Measurements from ENCODE around the gene RAPGEF6.
"Not testable (repeated sequence)": the region's sequence is repeated elsewhere in the genome, so short reads cannot be mapped to it uniquely, and the experiment has no call there.

The RAPGEF6 gene

GRCh38 chr5:131605086-131605485, 29.9 kb downstream of the RAPGEF6 start:
- no peak for DNase-seq

GRCh38 chr5:131595088-131596033, 39.7 kb downstream of the RAPGEF6 start:
- no peak for DNase-seq

GRCh38 chr5:131593921-131594320, 41.1 kb downstream of the RAPGEF6 start:
- DNase-seq = no peak

GRCh38 chr5:131593436-131593835, 41.6 kb downstream of the RAPGEF6 start:
- DNase-seq = not testable (repeated sequence)

- peak; percentile 58 for DNase-seq
These were observed 45.3 kb downstream of the RAPGEF6 start for GRCh38 chr5:131589510-131590348.

GRCh38 chr5:131587541-131587940, 47.5 kb downstream of the RAPGEF6 start:
- DNase-seq = no peak

GRCh38 chr5:131581702-131582101, 53.3 kb downstream of the RAPGEF6 start:
- no peak for DNase-seq

GRCh38 chr5:131579917-131580671, 54.9 kb downstream of the RAPGEF6 start:
- no peak for DNase-seq

- no peak for DNase-seq
These were observed 59.3 kb downstream of the RAPGEF6 start for GRCh38 chr5:131575660-131576227.

- no peak for DNase-seq
These were observed 63.3 kb downstream of the RAPGEF6 start for GRCh38 chr5:131571669-131572168.

- DNase-seq = no peak
These were observed 64.3 kb downstream of the RAPGEF6 start for GRCh38 chr5:131570757-131571156.

- DNase-seq = no peak
These were observed 70.8 kb downstream of the RAPGEF6 start for GRCh38 chr5:131564229-131564652.

GRCh38 chr5:131563434-131564228, 71.4 kb downstream of the RAPGEF6 start:
- no peak for DNase-seq

GRCh38 chr5:131550606-131551005, 84.4 kb downstream of the RAPGEF6 start:
- no peak for DNase-seq

- no peak for DNase-seq
These were observed 86.9 kb downstream of the RAPGEF6 start for GRCh38 chr5:131548176-131548575.

GRCh38 chr5:131545845-131546244, 89.2 kb downstream of the RAPGEF6 start:
- no peak for DNase-seq

GRCh38 chr5:131542723-131543122, 92.3 kb downstream of the RAPGEF6 start:
- DNase-seq = no peak

- DNase-seq = no peak
These were observed 93.3 kb downstream of the RAPGEF6 start for GRCh38 chr5:131541762-131542161.

- no peak for DNase-seq
These were observed 94.0 kb downstream of the RAPGEF6 start for GRCh38 chr5:131541071-131541470.

GRCh38 chr5:131539251-131539650, 95.8 kb downstream of the RAPGEF6 start:
- DNase-seq = no peak

GRCh38 chr5:131538177-131538593, 96.8 kb downstream of the RAPGEF6 start:
- DNase-seq = no peak
